HepG2 (cell line): Measurements from ENCODE around the gene RHBDF2. TPM values are rescaled to one million over a fixed set of nuclear protein-coding genes. Genes with fewer than 3 reads are reported as not detected.

Experiments used
- ATAC-seq: fragments of 200-7000 bp; cut with Tn5 transposase; 3 replicates; pipeline ENCODE4 v1.9.1; 2020; ENCODE audit warnings: mild to moderate bottlenecking, moderate library complexity
- BruUV-seq: library from RNA; stranded (reverse); fragments of 400-500 nt; replicated peaks from 2 replicates; lab custom pipeline; 2021; lab: Mats Ljungman, UMichigan
- CTCF ChIA-PET: fragments of 300-600 bp; formaldehyde crosslinking; extraction: SDS; loops from one replicate; lab custom pipeline; 2021; ENCODE audit warnings: low total read pairs, inconsistent platforms, low intra/inter-chr PET ratio; lab: Yijun Ruan, JAX
- POLR2A ChIA-PET: fragments of 350-600 bp; sonication (Branson Sonifier 250); formaldehyde crosslinking; loops from one replicate; lab custom pipeline; 2020; ENCODE audit warnings: antibody characterized with exemption, inconsistent platforms; lab: Yijun Ruan, JAX
- DNase-seq: peaks from one replicate; pipeline ENCODE4 v3.0.0-alpha.2; 2015; ENCODE audit warnings: low spot score
- FAIRE-seq: peaks from 3 replicates; lab custom pipeline; 2011; peaks lifted over from hg19 to GRCh38; lab: Jason Lieb, UNC
- H2AFZ ChIP-seq: one replicate; pipeline ENCODE4 v1.6.1; 2011; ENCODE audit warnings: low read length, inconsistent platforms
- H3K27ac ChIP-seq: fragments of 300-600 bp; 3 replicates; pipeline ENCODE4 v1.8.0; 2011; ENCODE audit warnings: mixed run types, mild to moderate bottlenecking, mixed read lengths, low read length, inconsistent platforms; ENCODE audit not compliant: insufficient read depth; ENCODE audit errors: extremely low read length
- H3K27me3 ChIP-seq, 2 experiments: fragments of 200-600 bp in 1 of 2; 2 replicates in 1 of 2; 3 replicates in 1 of 2; pipeline versions ENCODE4 v1.6.0 to v1.8.0; 2011; ENCODE audit warnings: low read length in 2 of 2, mild to moderate bottlenecking in 2 of 2, moderate library complexity in 2 of 2, inconsistent platforms in 1 of 2; ENCODE audit not compliant: insufficient read depth in 2 of 2, control insufficient read depth in 1 of 2
- H3K36me3 ChIP-seq, 2 experiments: fragments of 200-600 bp in 1 of 2; replicated peaks in 1 of 2; 2 replicates in 1 of 2; 3 replicates in 1 of 2; pipeline versions ENCODE4 v1.5.1 to v1.8.0; 2011; ENCODE audit warnings: low read length in 2 of 2, inconsistent platforms in 1 of 2; ENCODE audit not compliant: insufficient read depth in 2 of 2, control insufficient read depth in 1 of 2
- H3K4me1 ChIP-seq: 2 replicates; pipeline ENCODE4 v1.5.1; 2012; ENCODE audit warnings: low read length, inconsistent platforms; ENCODE audit not compliant: insufficient read depth
- H3K4me2 ChIP-seq: 2 replicates; pipeline ENCODE4 v1.6.0; 2011; ENCODE audit warnings: low read depth, low read length, inconsistent platforms
- H3K4me3 ChIP-seq, 3 experiments: fragments of 200-600 bp in 1 of 3; sonication (generic), shearing (Covaris generic) in 1 of 3; replicated peaks in 1 of 3; 2 replicates each; pipeline ENCODE4 v1.5.1; 2011 to 2016; ENCODE audit warnings: low read length in 3 of 3, inconsistent platforms in 2 of 3, low read depth in 2 of 3, mild to moderate bottlenecking in 2 of 3, control low read depth in 1 of 3, mixed read lengths in 1 of 3; ENCODE audit not compliant: insufficient read depth in 1 of 3
- H3K79me2 ChIP-seq: one replicate; pipeline ENCODE4 v1.6.1; 2011; ENCODE audit warnings: low read length, inconsistent platforms; ENCODE audit not compliant: insufficient read depth
- H3K9ac ChIP-seq: 2 replicates; pipeline ENCODE4 v1.6.0; 2011; ENCODE audit warnings: mild to moderate bottlenecking, low read depth, low read length, inconsistent platforms; ENCODE audit not compliant: insufficient read depth
- H3K9me3 ChIP-seq: 2 replicates; pipeline ENCODE4 v1.5.1; 2012; ENCODE audit warnings: mild to moderate bottlenecking, low read length
- H4K20me1 ChIP-seq: 2 replicates; pipeline ENCODE4 v1.6.0; 2011; ENCODE audit warnings: inconsistent platforms, mild to moderate bottlenecking, low read length, moderate library complexity; ENCODE audit not compliant: insufficient read depth
- BRD4 ChIP-seq: sonication (generic); formaldehyde crosslinking; IDR thresholded peaks from 2 replicates; pipeline ENCODE4 v1.4.0; 2020; ENCODE audit warnings: missing genetic modification reagents
- CAMTA2 ChIP-seq: sonication (generic); formaldehyde crosslinking; IDR thresholded peaks from 2 replicates; pipeline ENCODE4 v1.4.0; 2020; ENCODE audit warnings: mild to moderate bottlenecking, missing genetic modification reagents, borderline replicate concordance
- CREBL2 ChIP-seq: sonication (generic); formaldehyde crosslinking; IDR thresholded peaks from 2 replicates; pipeline ENCODE4 v1.8.1; 2023; ENCODE audit warnings: missing genetic modification reagents, mild to moderate bottlenecking, borderline replicate concordance
- FOXA1 ChIP-seq, 2 experiments: fragments of 450-650 bp in 1 of 2; sonication (generic) in 1 of 2; formaldehyde crosslinking in 1 of 2; IDR thresholded peaks; 2 replicates each; pipeline versions ENCODE4 v1.4.0 to v1.6.1; 2016 to 2020; ENCODE audit warnings: missing genetic modification reagents in 1 of 2
- FOXJ3 ChIP-seq: sonication (generic); formaldehyde crosslinking; IDR thresholded peaks from 2 replicates; pipeline ENCODE4 v1.4.0; 2020; ENCODE audit warnings: missing genetic modification reagents, mild to moderate bottlenecking, borderline replicate concordance
- FOXP1 ChIP-seq, 2 experiments: fragments of 450-650 bp in 1 of 2; IDR thresholded peaks; 2 replicates each; pipeline ENCODE4 v1.6.1; 2017 to 2018; ENCODE audit warnings: antibody characterized with exemption in 1 of 2
- HHEX ChIP-seq: IDR thresholded peaks from 2 replicates; pipeline ENCODE4 v1.6.1; 2016; ENCODE audit warnings: control low read depth
- KDM1A ChIP-seq: IDR thresholded peaks from 2 replicates; pipeline ENCODE4 v1.6.1; 2016; ENCODE audit warnings: missing compliant biosample characterization
- MED8 ChIP-seq: sonication (generic); formaldehyde crosslinking; IDR thresholded peaks from 2 replicates; pipeline ENCODE4 v1.8.1; 2023; ENCODE audit warnings: mild to moderate bottlenecking, missing genetic modification reagents; ENCODE audit not compliant: insufficient replicate concordance
- PCBP1 ChIP-seq: fragments of 200-400 bp; formaldehyde crosslinking; IDR thresholded peaks from 2 replicates; pipeline ENCODE4 v1.6.1; 2017; ENCODE audit warnings: mild to moderate bottlenecking, low read depth, low read length, borderline replicate concordance
- SKIL ChIP-seq: sonication (generic); formaldehyde crosslinking; IDR thresholded peaks from 2 replicates; pipeline ENCODE4 v1.8.0; 2022; ENCODE audit warnings: missing genetic modification reagents, mild to moderate bottlenecking, moderate library complexity, borderline replicate concordance
- ZNF335 ChIP-seq: sonication (generic); formaldehyde crosslinking; IDR thresholded peaks from 2 replicates; pipeline ENCODE4 v1.4.0; 2020; ENCODE audit warnings: missing genetic modification reagents
- WGBS: methylation state at CpG from one replicate; pipeline ENCODE4 v1.1.6; 2017; ENCODE audit warnings: low lambda C conversion rate; 5-methylcytosine and 5-hydroxymethylcytosine counted together
- in situ Hi-C: cut with HindIII; loops from 2 replicates; pipeline ENCODE4 v1.10.0; 2017; ENCODE audit warnings: low pct_unique_long_range_greater_than_20kb; ENCODE audit not compliant: extremely low pct_ligation_motif_present
- intact Hi-C: fragments of 100-400 bp; cut with micrococcal nuclease; formaldehyde crosslinking; loops from one replicate; pipeline ENCODE4 v1.10.0; 2022; ENCODE audit not compliant: unreplicated experiment
- polyA plus RNA-seq, 8 experiments: library from polyadenylated mRNA; depleted of rRNA in 3 of 8; stranded (reverse) in 7 of 8; unstranded in 1 of 8; fragments of >200 nt; fragmentation: Illumina TruSeq in 4 of 8; extraction: Trizol in 4 of 8; gene quantifications; 2 replicates each; pipeline versions ENCODE4 v1.2.1 to v1.2.3, GENCODE V29; 2011 to 2016; ENCODE audit warnings: low read depth in 4 of 8, missing spikeins in 1 of 8, mixed read lengths in 1 of 8; ENCODE audit not compliant: insufficient read depth in 1 of 8
- total RNA-seq, 5 experiments: library from RNA; depleted of rRNA; stranded (reverse); fragments of >200 nt; fragmentation: Illumina TruSeq; extraction: Trizol; gene quantifications; 2 replicates each; pipeline ENCODE4 v1.2.3, GENCODE V29; 2016; ENCODE audit warnings: low read depth in 1 of 5
- TF ChIP-seq, protein P1 (sequence below): sonication (generic); formaldehyde crosslinking; conservative IDR thresholded peaks from 2 replicates; pipeline ENCODE4 v1.8.0; 2022; ENCODE audit warnings: missing genetic modification reagents

Gene RHBDF2
- total and polyA plus RNA-seq, 2 of the 13 experiments (the other 11 are each of a cell fraction or from before 2014, with no cell fraction given), result 7.8 to 24.2 TPM

GRCh38 chr17:76449126-76449525, 52.1 kb downstream of the RHBDF2 start:
- CTCF ChIA-PET, result no interaction called here
- Histone ChIP-seq H3K9ac (no peak overlapping the region), H3K79me2 (peaks cover 84% of the 10 kb centered on the region), H3K27me3 (no peaks in the 10 kb centered on the region), H3K4me2 (no peak overlapping the region), H3K27ac (no peak overlapping the region), H2AFZ (no peak overlapping the region), H3K36me3 (peaks cover 0 to 9% of the 10 kb centered on the region in 2 experiments; a peak in 3 of 5 replicates), H3K9me3 (no peaks in the 10 kb centered on the region), H3K4me1 (peaks cover 76% of the 10 kb centered on the region), H3K4me3 (no peak overlapping the region), H4K20me1 (peaks cover 68% of the 10 kb centered on the region)
- no peak for FAIRE-seq
- in situ Hi-C loops (no loop called here), intact Hi-C loops (no loop called here)
- no TSS peak for BruUV-seq
- ATAC-seq, result no peak
- TF ChIP-seq CREBL2, result no peak
- TF ChIP-seq FOXP1 (IDR thresholded peaks at IDR 0.05), result no peak
- no peak for TF ChIP-seq FOXP1 (CRISPR knock-in tag; IDR thresholded peaks at IDR 0.05)
- TF ChIP-seq, protein P1, sequence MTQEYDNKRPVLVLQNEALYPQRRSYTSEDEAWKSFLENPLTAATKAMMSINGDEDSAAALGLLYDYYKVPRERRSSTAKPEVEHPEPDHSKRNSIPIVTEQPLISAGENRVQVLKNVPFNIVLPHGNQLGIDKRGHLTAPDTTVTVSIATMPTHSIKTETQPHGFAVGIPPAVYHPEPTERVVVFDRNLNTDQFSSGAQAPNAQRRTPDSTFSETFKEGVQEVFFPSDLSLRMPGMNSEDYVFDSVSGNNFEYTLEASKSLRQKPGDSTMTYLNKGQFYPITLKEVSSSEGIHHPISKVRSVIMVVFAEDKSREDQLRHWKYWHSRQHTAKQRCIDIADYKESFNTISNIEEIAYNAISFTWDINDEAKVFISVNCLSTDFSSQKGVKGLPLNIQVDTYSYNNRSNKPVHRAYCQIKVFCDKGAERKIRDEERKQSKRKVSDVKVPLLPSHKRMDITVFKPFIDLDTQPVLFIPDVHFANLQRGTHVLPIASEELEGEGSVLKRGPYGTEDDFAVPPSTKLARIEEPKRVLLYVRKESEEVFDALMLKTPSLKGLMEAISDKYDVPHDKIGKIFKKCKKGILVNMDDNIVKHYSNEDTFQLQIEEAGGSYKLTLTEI, result no peak
- no peak for TF ChIP-seq FOXA1 (IDR thresholded peaks at IDR 0.05)
- no peak for TF ChIP-seq FOXA1 (CRISPR knock-in tag; IDR thresholded peaks at IDR 0.05)
- TF ChIP-seq FOXJ3, result no peak
- TF ChIP-seq PCBP1, result no peak
- no peak for TF ChIP-seq KDM1A (CRISPR knock-in tag)
- no peak for TF ChIP-seq CAMTA2 (CRISPR knock-in tag)
- no peak for TF ChIP-seq MED8
- TF ChIP-seq SKIL, result no peak
- no peak for TF ChIP-seq ZNF335
- no peak for TF ChIP-seq BRD4 (CRISPR knock-in tag)
- TF ChIP-seq HHEX, result no peak
- no peak for DNase-seq
- WGBS, result 97% methylated on average over 6 of the region's 6 CpGs
- POLR2A ChIA-PET, result interaction anchor here (1.2 kb wide), 1 partner anchor 59 kb away, joined by 3 read pairs; no protein-coding TSS in a partner anchor
